ENCODE data around the gene HECW1.

DNA sequence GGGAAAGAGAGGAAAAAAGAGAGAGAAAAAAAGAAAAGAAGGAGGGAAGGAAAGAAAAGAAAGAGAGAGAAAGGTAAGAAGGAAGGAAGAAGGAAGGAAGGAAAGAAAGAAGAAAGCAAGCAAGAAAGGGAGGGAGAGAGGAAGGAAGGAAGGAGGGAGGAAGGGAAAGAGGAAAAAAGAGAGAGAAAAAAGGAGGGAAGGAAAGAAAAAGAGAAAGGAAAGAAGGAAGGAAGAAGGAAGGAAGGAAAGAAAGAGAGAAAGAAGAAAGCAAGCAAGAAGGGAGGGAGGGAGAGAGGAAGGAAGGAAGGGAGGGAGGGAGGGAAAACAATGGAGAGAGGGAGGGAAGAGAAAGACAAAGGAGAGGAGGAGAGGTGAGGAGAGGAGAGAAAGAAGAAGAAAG, 135.3 kb downstream of the HECW1 start:
- TF ChIP-seq FOXA1 (IDR thresholded peaks at IDR 0.05) = no peak
- no peak for TF ChIP-seq TAF1 (conservative IDR thresholded peaks at IDR 0.05)
- TF ChIP-seq, protein P1, sequence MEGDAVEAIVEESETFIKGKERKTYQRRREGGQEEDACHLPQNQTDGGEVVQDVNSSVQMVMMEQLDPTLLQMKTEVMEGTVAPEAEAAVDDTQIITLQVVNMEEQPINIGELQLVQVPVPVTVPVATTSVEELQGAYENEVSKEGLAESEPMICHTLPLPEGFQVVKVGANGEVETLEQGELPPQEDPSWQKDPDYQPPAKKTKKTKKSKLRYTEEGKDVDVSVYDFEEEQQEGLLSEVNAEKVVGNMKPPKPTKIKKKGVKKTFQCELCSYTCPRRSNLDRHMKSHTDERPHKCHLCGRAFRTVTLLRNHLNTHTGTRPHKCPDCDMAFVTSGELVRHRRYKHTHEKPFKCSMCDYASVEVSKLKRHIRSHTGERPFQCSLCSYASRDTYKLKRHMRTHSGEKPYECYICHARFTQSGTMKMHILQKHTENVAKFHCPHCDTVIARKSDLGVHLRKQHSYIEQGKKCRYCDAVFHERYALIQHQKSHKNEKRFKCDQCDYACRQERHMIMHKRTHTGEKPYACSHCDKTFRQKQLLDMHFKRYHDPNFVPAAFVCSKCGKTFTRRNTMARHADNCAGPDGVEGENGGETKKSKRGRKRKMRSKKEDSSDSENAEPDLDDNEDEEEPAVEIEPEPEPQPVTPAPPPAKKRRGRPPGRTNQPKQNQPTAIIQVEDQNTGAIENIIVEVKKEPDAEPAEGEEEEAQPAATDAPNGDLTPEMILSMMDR (IDR thresholded peaks at IDR 0.05; ENCODE audit: low read depth, low read length, missing input control) = no peak
- TF ChIP-seq EGR1 (IDR thresholded peaks at IDR 0.05; ENCODE audit: low read depth in 2 of 2) = no peak
- TF ChIP-seq SP1 (IDR thresholded peaks at IDR 0.05) = no peak
